Esophagus mucosa (tissue), 1 donor: ENCODE measurements around the gene METRN. TPM values are rescaled to one million over a fixed set of nuclear protein-coding genes. Genes with fewer than 3 reads are reported as not detected.

Source experiments
- ATAC-seq: fragments of 200-7000 bp; cut with Tn5 transposase; one replicate; pipeline ENCODE4 v1.9.1; 2020
- total RNA-seq: library from RNA; stranded (reverse); gene quantifications from one replicate; pipeline ENCODE4 v1.2.4, GENCODE V29; 2023
- donor health status: DM: yes; HTN: yes; CAD: no.

The METRN gene
- total RNA-seq, 1 donor from 2014 or later: 9.6 TPM

DNA sequence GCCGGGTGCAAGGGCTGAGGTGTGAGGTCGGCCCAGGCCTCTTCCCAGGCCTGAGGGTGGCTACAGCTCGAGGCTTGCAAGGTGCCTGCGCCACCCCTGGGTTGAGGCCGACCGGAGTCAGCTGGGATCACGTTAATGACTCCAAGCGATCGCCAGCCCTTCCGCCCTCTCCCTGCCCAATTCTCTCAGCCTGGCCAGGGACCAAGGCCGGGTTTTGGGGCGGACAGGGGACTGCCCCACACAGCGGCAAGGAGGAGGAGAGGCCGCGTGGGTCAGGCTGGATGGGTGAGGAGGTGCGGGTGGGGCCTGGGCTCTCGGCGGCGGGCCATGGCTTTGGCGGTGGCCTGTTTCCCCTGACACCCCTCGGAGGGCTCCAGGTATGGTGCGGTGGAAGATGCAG lies 21.6 kb upstream of the METRN start:
- ATAC-seq: peak; percentile 3

DNA sequence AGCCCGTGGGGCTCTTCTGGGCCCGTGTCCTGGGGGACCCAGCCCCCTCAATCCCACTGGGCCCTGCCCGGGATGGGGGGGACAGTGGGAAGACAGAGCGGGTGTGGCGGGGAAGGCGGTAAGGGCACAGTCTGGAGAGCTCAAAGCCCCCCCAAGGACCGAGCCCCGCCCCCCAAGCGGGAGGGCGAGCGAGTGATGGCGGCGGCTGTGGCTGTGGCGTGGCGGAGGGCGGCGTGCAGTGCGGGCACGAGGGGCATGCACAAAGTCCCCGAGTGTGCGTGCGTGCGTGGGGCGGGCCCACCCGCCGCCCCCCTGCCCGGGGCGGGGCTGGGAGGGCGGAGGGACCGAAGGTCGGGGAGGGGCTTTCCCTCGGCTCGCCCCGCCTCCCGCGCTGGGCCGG lies 21.2 kb upstream of the METRN start:
- no peak for ATAC-seq

GRCh38 chr16:694187-694862 lies 20.6 kb upstream of the METRN start:
- peak; percentile 4 for ATAC-seq

GRCh38 chr16:694863-695354 lies 20.0 kb upstream of the METRN start:
- ATAC-seq: no peak

DNA sequence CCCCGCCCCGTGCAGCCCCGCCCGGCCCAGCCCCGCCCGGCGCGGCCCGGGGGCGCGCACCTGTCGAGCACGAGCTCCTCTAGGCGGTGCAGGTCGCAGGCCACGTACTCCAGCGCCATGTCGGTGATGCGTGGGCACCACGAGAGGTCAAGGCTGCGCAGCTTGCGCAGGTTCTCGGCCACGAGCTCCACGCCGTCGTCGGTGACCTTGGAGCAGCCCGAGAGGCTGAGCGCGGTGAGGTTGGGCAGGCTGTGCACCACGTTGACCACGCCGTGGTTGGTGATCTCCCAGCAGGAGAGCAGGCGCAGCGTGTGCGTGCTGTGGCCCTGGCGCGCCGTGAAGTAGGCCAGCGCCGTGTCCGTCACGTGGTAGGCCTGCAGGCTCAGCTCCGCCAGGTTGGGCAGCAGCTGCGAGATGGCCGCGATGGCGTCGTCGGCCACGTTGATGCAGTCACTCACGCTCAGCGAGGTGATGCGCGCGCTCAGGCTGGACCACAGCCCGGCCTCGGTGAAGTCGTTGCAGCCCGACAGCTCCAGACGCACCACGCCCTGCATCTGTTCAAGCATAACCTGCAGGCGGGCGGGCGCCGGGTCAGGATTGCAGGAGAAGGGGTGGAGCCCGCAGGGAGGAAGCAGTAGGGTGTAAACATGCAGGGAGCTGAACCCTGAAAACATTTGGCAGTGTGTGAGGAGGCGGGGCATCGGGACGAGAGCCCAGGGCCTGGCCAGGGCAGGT lies 19.4 kb upstream of the METRN start:
- ATAC-seq: peak; percentile 84

DNA sequence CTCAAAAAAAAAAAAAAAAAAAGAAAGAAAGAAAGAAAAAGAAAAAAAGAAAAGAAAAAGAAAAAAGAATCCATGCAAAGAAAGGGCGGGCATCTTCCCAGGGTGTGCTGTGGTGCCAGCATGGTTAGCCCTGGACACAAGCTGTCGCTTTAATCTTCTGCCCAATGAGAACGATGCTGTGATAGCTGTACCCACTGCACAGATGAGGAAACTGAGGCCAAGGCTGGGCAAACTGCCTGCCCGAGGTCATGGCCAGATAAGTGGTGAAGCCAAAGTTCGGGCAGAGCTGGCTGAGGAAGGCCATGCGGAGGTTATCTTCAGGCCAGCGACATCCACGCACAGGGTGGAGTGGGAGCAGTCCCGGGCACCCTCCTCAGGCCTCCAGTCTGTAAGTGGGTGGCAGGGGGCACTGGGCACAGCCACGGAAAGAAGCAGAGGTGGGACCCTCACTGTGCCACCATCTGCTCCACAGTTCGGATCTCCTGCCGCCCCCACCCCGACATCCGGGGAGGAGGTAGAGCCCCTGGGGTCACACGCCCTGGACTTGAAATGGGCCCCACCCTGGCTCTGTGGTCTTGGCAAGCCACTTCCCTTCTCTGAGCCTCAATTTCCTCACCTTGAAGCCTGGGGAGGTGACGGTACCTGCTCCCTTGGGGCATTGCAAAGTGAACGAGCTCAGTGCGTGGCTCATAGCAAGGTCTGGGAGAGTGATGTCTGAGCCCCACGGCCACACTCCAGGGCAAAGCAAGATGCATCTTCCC lies 15.8 kb upstream of the METRN start:
- ATAC-seq: no peak

DNA sequence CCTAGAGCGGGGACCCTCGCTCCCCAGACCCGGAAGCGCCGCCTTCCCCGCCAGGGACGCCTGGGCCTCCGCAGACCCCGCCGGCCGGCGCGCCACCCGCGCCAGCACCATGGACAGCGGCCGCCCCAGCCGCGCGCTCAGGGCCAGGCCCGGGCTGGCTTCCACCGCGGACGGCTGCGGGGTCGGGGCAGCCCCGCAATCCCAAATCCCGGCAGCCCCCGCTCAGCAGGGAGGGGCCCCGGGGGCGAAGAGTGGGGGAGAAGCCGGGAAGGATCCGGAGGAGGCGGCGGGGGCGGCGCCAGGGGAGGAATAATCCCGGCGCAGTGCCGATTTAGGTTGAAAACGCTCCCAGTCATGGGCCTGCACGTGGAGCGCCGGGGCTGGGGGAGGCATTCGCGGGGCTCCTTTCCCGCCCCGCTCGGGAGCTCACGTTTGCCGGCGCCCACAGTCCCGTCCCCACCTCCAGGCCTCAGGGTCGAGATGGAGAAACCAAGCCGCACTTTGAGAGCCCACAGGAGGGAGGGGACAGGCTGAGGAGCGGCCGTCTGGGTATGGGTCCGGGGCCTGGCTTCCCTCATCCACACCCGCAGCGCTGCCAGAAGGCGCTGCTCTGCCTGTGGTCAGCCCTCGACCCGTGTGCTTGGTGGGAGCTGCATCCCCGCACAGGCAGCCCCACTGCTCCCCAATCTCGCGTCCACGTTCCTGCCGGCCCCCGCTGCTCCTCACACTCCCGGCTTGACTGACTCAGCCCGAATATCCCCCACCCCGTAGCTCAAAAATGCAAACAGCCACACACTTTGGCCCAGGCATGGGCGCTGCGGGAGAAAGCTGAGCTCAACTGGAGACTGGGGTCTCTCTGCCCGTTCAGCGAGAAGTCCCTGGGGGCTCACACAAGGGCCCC lies 14.0 kb upstream of the METRN start:
- no peak for ATAC-seq

GRCh38 chr16:702341-702740 lies 12.6 kb upstream of the METRN start:
- no peak for ATAC-seq

DNA sequence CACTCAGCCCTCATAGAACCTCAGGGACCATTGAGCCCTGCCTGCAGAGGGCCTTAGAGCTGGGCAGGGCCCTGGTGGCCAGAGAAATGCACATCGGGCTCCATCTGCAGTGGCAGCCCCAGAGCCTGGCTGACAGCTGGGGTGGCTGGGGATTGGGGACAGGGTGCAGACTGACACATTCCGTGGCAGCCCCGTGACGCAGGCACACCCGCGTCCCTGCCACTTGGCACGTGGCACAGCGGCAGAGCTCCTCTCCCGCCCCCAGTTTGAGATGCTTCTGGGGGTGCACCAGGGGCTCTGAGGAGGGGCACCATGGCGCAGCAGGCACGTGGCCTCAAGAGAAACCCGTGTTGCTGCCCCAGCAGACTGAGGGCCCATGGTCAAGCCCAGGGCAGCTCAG lies 11.5 kb upstream of the METRN start:
- ATAC-seq: no peak

- no peak for ATAC-seq
Observed at GRCh38 chr16:704047-704446, 10.9 kb upstream of the METRN start.

- no peak for ATAC-seq
Observed at GRCh38 chr16:704552-705380, 10.2 kb upstream of the METRN start.

DNA sequence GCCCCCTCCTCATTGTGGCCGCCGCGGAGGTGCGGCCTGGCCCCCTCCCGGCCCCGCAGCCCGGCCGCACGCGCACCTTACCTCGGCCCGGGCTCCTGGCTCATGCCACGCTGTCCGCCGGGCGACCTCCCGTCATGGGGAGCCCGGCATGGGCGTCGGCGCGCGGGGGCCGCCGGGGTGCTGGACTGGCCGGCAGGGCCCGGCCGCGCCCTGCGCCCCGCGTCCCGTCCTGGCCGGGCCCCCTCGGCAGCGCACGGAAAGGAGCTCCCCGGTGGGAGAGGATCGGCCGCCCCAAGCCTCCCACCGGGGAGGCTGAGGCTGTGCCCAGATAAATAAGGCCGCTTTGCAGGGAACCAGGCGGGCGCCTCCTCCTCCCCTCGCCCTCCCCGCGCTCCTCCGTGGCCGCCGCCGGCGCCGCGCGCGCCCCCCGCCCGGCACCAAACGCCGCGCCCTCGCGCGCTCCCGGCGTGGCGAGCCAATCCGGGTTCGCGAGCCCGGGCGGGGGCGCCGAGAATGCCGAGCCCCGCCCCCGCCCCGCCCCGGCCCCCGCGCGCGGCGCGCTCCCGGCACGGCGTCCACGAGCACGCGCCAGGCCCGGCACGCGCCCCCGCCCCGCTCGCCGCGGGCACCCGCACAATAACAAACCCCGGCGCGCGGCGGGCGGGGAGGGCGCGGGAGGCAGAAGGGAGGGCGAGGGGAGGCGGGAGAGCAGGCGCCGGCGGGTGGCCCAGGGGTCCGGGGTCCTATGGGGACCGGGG lies 9.3 kb upstream of the METRN start, which contains the start of gene FBXL16:
Gene FBXL16 (minus strand): TSS at position 371 of the 758 bp plus-strand sequence. CDS start 8,396 bp downstream, outside the sequence.
- no peak for ATAC-seq

GRCh38 chr16:706189-707061 lies 8.5 kb upstream of the METRN start:
- no peak for ATAC-seq

DNA sequence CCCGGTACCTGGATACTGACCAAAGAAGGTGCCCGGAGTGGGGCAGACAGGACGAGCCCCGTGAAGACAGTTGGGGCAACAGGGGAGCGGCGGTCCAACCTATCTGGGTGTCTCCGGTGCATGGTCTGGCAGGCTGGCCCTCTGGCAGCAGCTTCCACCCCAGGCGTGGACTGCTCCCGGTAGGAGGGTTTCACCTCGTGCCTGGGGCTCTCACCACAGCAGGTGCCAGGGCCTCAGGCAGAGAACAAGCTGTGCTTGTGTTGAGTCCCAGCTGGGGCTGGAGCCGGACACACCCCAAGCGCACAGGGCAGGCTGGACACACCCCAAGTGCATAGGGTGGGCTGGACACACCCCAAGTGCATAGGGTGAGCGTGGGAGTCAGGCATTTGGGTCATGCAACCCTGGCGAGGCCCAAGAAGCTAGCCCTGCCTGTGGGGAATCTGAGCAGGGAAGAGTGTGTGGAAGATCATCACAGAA lies 7.8 kb upstream of the METRN start:
- ATAC-seq: peak; percentile 7

- no peak for ATAC-seq
Observed at GRCh38 chr16:708019-708418, 6.9 kb upstream of the METRN start.

DNA sequence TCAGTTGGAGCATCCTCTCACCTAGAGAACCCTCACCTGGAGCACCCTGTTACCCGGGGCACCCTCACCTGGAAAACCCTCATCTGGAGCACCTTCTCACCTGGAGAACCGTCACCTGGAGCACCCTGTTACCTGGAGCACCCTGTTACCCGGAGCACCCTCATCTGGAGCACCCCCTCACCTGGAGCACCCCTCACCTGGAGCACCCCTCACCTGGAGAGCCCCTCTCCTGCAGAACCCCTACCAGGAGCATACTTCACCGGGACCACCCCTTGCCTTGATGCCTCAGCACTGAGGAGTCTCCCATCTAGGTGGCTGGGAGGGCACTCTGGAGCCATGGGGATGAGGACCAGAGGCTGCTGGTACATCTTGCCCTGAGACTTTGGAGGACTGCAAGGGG lies 6.0 kb upstream of the METRN start:
- ATAC-seq: no peak

DNA sequence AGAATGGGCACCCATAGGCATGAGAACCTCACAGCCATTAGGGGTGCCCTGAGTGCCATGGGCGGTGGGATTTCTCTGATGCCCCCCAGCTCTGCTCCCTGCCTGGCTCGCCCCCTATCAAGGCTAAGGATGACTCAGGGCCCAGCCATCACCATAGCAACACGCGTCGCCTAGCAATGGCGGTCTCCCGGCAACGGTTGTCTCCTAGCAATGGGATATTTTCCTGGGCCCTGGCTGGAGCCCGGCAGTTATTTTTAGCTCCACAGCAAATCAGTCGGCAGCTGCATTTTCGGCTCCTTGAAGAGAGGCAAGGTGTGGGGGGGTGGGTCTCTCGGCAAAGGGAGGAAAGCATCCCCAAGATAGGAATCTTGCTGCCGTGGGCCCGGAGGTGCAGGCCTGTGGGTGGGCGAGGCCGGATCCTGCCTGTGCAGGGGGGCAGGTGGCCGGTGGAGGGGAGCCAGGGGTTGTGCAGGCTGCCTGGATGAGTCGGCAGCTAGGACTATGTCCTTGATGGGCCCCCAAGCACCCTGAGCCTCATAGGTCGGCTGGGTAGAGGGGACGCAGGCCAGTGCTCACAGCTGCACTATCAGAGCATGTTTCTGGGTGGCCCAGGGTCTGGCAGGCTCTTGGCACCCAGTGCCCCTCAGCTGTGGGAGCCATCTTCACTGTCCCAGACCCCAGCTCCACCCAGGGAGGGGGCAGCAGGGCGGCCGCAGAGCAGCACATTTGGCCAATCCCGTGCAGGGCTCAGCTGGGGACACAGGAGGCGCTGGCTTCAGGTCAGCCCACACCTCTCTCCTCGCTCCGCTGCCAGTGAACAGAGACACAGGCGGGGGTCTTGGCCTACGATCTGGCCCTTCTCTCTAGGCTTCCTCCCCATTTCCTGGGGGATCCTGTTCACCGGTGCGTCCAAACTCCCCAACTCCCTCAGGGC lies 5.1 kb upstream of the METRN start:
- no peak for ATAC-seq

DNA sequence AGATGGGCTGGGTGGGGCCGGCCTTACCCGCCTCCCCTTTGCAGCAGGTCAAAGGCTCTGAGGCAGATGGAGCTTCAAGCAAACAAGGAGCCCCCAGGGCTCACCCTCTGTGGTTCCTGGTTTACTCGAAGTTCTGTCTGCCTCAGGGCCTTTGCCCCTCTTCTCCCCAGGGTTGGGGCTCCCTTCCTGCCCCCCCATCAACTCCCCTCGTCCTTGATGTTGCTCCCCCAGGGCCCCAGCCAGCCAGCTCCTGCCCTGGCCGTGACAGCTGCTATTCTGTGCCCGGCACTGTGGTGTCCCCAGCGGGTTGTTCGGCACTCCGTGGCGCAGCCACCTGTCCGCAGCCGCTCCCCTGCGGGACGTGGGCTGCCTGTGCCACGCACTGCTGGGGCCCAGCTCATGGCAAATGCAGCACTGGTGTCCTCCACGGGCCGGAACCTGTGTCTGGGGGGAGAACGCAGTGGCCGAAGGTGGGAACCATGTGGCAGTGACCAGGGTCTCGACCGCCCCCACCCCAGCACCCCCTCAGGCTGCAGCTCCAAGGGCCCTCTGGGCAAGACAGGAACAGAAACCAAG lies 4.3 kb upstream of the METRN start:
- ATAC-seq: no peak
